Measurements from ENCODE around the gene MRAP2.
"Not testable (repeated sequence)": the region's sequence is repeated elsewhere in the genome, so short reads cannot be mapped to it uniquely, and the experiment has no call there.

MRAP2 gene

DNA sequence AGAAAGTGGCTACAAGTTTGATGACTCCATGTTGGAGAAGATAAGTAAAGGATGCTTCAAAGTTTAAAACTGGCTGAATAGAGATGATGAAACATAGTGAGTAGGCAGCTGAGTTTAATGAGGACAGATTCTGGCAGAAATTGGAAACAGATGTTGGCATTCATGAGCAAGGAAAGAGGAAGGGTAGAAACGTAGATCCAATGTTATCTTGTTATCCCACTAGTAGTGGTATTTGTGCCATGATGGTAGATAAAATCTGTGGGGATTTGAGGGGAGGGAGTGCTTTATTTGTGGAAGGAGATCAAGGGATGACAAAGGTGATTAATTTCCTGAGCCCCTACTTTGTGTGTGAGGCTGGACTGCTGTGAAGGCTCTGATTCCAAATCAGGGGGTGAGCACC is 69.5 kb downstream of the MRAP2 start:
- peak; percentile 83 for DNase-seq (ENCODE audit: low read depth)
- TF ChIP-seq, protein P1, sequence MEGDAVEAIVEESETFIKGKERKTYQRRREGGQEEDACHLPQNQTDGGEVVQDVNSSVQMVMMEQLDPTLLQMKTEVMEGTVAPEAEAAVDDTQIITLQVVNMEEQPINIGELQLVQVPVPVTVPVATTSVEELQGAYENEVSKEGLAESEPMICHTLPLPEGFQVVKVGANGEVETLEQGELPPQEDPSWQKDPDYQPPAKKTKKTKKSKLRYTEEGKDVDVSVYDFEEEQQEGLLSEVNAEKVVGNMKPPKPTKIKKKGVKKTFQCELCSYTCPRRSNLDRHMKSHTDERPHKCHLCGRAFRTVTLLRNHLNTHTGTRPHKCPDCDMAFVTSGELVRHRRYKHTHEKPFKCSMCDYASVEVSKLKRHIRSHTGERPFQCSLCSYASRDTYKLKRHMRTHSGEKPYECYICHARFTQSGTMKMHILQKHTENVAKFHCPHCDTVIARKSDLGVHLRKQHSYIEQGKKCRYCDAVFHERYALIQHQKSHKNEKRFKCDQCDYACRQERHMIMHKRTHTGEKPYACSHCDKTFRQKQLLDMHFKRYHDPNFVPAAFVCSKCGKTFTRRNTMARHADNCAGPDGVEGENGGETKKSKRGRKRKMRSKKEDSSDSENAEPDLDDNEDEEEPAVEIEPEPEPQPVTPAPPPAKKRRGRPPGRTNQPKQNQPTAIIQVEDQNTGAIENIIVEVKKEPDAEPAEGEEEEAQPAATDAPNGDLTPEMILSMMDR (conservative IDR thresholded peaks at IDR 0.05; ENCODE audit: control insufficient read depth, insufficient read depth, low read depth, low read length) = no peak
- no peak overlapping the region for H3K4me3 ChIP-seq (ENCODE audit: control insufficient read depth, low read depth, low read length)

DNA sequence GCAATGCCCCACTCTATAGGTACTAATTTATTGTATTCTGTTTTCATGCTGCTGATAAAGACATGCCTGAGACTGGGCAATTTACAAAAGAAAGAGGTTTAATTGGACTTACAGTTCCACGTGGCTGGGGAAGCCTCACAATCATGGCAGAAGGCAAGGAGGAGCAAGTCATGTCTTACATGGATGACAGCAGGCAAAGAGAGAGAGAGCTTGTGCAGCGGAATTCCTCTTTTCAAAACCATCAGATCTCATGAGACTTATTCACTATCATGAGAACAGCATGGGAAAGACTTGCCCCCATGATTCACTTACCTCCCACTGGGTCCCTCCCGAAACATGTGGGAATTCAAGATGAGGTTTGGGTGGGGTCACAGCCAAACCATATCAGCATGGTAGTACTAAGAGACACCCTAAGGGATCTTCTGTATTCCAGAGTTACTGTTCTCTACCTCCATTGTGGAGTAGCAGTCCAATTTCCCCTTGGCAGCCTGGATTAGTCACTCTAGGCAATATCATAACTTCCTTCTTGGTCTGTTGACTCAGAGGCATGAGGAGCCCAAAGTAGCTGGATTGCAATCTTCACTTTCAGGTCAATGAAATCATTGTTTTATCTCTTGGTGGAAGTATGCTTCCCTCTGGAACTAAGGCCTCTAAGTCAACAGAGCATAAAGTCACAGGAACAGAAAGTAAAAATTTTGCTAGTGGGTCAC is 71.8 kb downstream of the MRAP2 start:
- peak; percentile 65 for DNase-seq (ENCODE audit: low read depth)
- not testable (repeated sequence) for H3K4me3 ChIP-seq (ENCODE audit: control insufficient read depth, low read depth, low read length)

DNA sequence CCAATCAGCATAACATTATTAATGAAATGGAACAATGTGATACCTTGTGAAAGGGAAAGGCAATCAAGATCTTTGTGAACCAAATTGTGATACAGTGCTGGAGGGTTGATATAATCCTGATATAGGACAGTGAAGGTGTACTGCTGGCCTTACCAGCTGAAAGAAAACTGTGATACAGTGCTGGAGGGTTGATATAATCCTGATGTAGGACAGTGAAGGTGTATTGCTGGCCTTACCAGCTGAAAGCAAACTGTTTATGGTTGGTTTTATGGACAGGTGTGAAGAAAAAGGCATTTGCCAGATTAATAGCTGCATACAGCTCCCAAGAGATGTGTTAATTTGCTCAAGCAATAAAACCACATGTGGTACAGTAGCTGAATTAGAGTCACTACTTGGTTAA is 73.9 kb downstream of the MRAP2 start:
- TF ChIP-seq, protein P1 (conservative IDR thresholded peaks at IDR 0.05; ENCODE audit: control insufficient read depth, insufficient read depth, low read depth, low read length) = no peak
- DNase-seq (ENCODE audit: low read depth) = no peak
- H3K4me3 ChIP-seq (ENCODE audit: control insufficient read depth, low read depth, low read length) = no peak overlapping the region

DNA sequence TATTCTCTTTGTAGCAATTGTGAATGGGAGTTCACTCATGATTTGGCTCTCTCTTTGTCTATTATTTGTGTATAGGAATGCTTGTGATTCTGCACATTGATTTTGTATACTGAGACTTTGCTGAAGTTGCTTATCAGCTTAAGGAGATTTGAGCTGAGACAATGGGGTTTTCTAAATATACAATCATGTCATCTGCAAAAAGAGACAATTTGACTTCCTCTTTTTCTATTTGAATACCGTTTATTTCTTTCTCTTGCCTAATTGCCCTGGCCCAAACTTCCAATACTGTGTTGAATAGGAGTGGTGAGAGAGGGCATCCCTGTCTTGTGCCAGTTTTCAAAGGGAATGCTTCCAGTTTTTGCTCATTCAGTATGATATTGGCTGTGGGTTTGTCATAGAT is 77.8 kb downstream of the MRAP2 start:
- H3K4me3 ChIP-seq (ENCODE audit: control insufficient read depth, low read depth, low read length); DNase-seq (ENCODE audit: low read depth): not testable (repeated sequence)

DNA sequence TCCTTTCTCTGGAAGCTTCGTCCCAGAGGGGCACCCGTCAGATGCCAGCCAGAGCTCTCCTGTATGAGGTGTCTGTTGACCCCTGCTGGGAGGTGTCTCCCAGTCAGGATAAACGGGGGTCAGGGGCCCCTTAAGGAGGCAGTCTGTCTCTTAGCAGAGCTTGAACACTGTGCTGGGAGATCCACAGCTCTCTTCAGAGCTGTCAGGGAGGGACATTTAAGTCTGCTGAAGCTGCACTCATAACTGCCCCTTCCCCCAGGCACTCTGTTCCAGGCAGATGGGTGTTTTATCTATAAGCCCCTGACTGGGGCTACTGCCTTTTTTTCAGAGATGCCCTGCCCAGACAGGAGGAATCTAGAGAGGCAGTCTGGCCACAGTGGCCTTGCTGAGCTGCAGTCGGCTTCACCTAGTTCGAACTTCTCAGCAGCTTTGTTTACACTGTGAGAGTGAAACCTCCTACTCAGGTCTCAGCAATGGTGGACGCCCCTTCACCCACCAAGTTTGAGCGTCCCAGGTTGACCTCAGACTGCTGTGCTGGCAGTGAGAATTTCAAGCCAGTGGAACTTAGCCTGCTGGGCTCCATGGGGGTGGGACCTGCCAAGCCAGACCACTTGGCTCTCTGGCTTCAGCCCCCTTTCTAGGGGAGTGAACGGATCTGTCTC is 81.5 kb downstream of the MRAP2 start:
- H3K4me3 ChIP-seq (ENCODE audit: control insufficient read depth, low read depth, low read length); DNase-seq (ENCODE audit: low read depth): not testable (repeated sequence)

DNA sequence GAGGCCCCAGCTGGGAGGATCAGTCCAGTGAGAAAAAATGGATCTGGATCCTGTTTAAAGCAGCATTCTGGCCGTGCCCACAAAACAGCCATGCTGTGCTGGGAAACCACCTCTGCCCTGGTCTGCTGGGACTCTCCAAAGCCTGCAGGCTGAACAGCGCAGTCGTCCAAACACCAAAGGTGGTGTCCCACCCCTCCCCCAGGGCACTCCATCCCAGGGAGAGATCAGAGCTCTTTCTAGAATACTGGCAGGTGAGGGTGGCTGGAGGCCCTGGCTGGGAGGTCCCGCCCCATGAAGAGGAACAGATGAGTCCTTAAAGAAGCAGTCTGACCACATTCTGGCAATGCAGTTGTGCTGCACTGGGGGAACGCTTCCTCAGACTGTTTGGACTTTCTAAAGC is 84.6 kb downstream of the MRAP2 start:
- DNase-seq (ENCODE audit: low read depth) = no peak
- TF ChIP-seq, protein P1 (conservative IDR thresholded peaks at IDR 0.05; ENCODE audit: control insufficient read depth, insufficient read depth, low read depth, low read length) = no peak
- H3K4me3 ChIP-seq (ENCODE audit: control insufficient read depth, low read depth, low read length) = no peak overlapping the region

DNA sequence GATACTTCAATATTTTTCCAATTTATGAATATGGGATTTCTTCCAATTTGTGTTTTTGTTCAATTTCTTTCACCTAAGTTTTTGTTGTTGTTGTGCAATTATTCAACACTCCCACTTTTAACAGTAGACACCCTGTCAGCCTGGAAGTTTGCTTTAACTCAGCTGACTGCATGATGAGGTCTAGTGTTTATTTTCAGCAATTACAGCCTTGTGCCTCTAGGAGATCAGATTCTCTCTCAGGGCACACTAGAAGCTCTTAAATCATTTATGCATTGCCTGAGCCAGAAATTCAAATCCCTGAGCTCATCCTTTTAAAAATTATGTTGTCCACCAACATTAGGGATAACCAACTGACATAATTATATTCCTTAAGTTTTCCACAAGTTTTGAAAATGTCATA is 85.7 kb downstream of the MRAP2 start:
- no peak overlapping the region for H3K4me3 ChIP-seq (ENCODE audit: control insufficient read depth, low read depth, low read length)
- DNase-seq (ENCODE audit: low read depth) = no peak
- TF ChIP-seq, protein P1 (conservative IDR thresholded peaks at IDR 0.05; ENCODE audit: control insufficient read depth, insufficient read depth, low read depth, low read length) = no peak

DNA sequence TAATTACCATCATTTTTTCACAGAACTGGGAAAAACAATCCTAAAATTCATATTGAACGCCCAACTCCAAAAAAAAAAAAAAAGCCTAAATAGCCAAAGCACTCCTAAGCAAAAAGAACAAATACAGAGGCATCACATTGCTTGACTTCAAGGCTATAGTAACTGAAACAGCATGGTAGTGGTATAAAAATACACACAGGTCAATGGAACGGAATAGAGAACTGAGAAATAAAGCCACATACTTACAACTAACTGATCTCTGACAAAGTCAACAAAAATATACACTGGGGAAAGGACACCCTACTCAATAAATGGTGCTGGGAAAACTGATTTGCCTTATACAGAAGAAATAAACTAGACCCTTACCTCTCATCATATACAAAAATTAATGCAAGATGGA is 89.6 kb downstream of the MRAP2 start:
- no peak overlapping the region for H3K4me3 ChIP-seq (ENCODE audit: control insufficient read depth, low read depth, low read length)
- no peak for DNase-seq (ENCODE audit: low read depth)
- TF ChIP-seq, protein P1 (conservative IDR thresholded peaks at IDR 0.05; ENCODE audit: control insufficient read depth, insufficient read depth, low read depth, low read length) = no peak

DNA sequence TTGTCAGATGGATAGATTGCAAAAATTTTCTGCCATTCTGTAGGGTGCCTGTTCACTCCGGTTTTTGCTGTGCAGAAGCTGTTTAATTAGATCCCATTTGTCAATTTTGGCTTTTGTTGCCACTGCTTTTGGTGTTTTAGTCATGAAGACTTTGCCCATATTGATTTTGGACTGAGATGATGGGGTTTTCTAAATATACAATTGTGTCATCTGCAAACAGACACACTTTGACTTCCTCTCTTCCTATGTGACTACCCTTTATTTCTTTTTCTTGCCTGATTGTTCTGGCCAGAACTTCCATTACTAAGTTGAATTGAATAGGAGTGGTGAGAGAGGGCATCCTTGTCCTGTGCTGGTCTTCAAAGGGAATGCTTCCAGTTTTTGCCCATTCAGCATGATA is 96.0 kb downstream of the MRAP2 start:
- H3K4me3 ChIP-seq (ENCODE audit: control insufficient read depth, low read depth, low read length); DNase-seq (ENCODE audit: low read depth): not testable (repeated sequence)

DNA sequence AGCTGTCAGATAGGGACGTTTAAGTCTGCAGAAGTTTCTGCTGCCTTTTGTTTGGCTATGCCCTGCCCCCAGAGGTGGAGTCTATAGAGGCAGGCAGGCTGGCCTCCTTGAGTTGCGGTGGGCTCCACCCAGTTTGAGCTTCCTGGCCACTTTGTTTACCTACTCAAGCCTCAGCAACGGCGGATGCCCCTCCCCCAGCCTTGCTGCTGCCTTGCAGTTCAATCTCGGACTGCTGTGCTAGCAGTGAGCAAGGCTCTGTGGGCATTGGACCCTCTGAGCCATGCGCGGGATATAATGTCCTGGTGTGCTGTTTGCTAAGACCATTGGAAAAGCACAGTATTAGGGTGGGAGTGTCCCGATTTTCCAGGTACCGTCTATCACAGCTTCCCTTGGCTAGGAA is 99.8 kb downstream of the MRAP2 start:
- not testable (repeated sequence) for H3K4me3 ChIP-seq (ENCODE audit: control insufficient read depth, low read depth, low read length); DNase-seq (ENCODE audit: low read depth)

All from fibroblast of mammary gland (primary cell).